HG03175 (cell line): ENCODE results near the gene SIM1.

Experiments used
- ATAC-seq: cut with Tn5 transposase; IDR thresholded peaks from one replicate; pipeline ENCODE4 v1.9.1; 2021; ENCODE audit warnings: mild to moderate bottlenecking, moderate library complexity; ENCODE audit not compliant: unreplicated experiment

Gene SIM1

GRCh38 chr6:100427452-100427851, 37.3 kb downstream of the SIM1 start:
- ATAC-seq: no peak

- no peak for ATAC-seq
Measured at GRCh38 chr6:100426744-100427338, 37.9 kb downstream of the SIM1 start.

GRCh38 chr6:100426241-100426640, 38.5 kb downstream of the SIM1 start:
- no peak for ATAC-seq

GRCh38 chr6:100420711-100421110, 44.0 kb downstream of the SIM1 start:
- ATAC-seq: no peak

GRCh38 chr6:100417036-100417435, 47.7 kb downstream of the SIM1 start:
- no peak for ATAC-seq

GRCh38 chr6:100415768-100416167, 49.0 kb downstream of the SIM1 start:
- no peak for ATAC-seq

GRCh38 chr6:100412872-100413271, 51.8 kb downstream of the SIM1 start:
- no peak for ATAC-seq

GRCh38 chr6:100404051-100404450, 60.7 kb downstream of the SIM1 start:
- no peak for ATAC-seq

- ATAC-seq: no peak
Measured at GRCh38 chr6:100393493-100393892, 71.2 kb downstream of the SIM1 start.

GRCh38 chr6:100392423-100392822, 72.3 kb downstream of the SIM1 start:
- ATAC-seq: no peak

- no peak for ATAC-seq
Measured at GRCh38 chr6:100388868-100389519, 75.7 kb downstream of the SIM1 start.

- no peak for ATAC-seq
Measured at GRCh38 chr6:100382767-100383195, 81.9 kb downstream of the SIM1 start.

- no peak for ATAC-seq
Measured at GRCh38 chr6:100382031-100382430, 82.7 kb downstream of the SIM1 start.

GRCh38 chr6:100381111-100381510, 83.6 kb downstream of the SIM1 start:
- no peak for ATAC-seq

GRCh38 chr6:100379386-100379785, 85.3 kb downstream of the SIM1 start:
- ATAC-seq: no peak

- ATAC-seq: no peak
Measured at GRCh38 chr6:100378576-100378975, 86.1 kb downstream of the SIM1 start.

- ATAC-seq: peak; percentile 60
Measured at GRCh38 chr6:100376103-100376502, 88.6 kb downstream of the SIM1 start.

- ATAC-seq: no peak
Measured at GRCh38 chr6:100372326-100373091, 92.2 kb downstream of the SIM1 start.

GRCh38 chr6:100371591-100371990, 93.1 kb downstream of the SIM1 start:
- ATAC-seq: no peak

GRCh38 chr6:100370265-100370664, 94.5 kb downstream of the SIM1 start:
- ATAC-seq: no peak

- no peak for ATAC-seq
Measured at GRCh38 chr6:100366419-100366818, 98.3 kb downstream of the SIM1 start.

- no peak for ATAC-seq
Measured at GRCh38 chr6:100363651-100364050, 101.1 kb downstream of the SIM1 start.
